Keratinocyte (primary cell): ENCODE results near the gene SMOC1. TPM values are rescaled to one million over a fixed set of nuclear protein-coding genes. Genes with fewer than 3 reads are reported as not detected.

Source experiments
- DNase-seq: peaks from one replicate; pipeline ENCODE4 v3.0.0-alpha.2; 2011; ENCODE audit warnings: low read depth, missing footprints, low spot score
- FAIRE-seq: peaks from 2 replicates; lab custom pipeline; 2011; peaks lifted over from hg19 to GRCh38; lab: Jason Lieb, UNC
- H2AFZ ChIP-seq: 2 replicates; pipeline ENCODE4 v1.6.0; 2012; ENCODE audit warnings: low read length, control low read depth, inconsistent platforms; ENCODE audit not compliant: control insufficient read depth
- H3K27ac ChIP-seq: 2 replicates; pipeline ENCODE4 v1.5.1; 2011; ENCODE audit warnings: low read length; ENCODE audit not compliant: control insufficient read depth, insufficient read depth
- H3K27me3 ChIP-seq: 3 replicates; pipeline ENCODE4 v1.6.0; 2011; ENCODE audit warnings: low read length; ENCODE audit not compliant: control insufficient read depth, insufficient read depth; ENCODE audit errors: extremely low read depth
- H3K36me3 ChIP-seq, 2 experiments: 2 replicates in 1 of 2; 3 replicates in 1 of 2; pipeline ENCODE4 v1.5.1; 2011; ENCODE audit warnings: low read length in 2 of 2, mild to moderate bottlenecking in 1 of 2; ENCODE audit not compliant: control insufficient read depth in 2 of 2, insufficient read depth in 2 of 2; ENCODE audit errors: extremely low read depth in 1 of 2
- H3K4me1 ChIP-seq: 3 replicates; pipeline ENCODE4 v1.5.1; 2011; ENCODE audit warnings: low read length; ENCODE audit not compliant: control insufficient read depth, insufficient read depth; ENCODE audit errors: extremely low read depth
- H3K4me2 ChIP-seq: 3 replicates; pipeline ENCODE4 v1.6.0; 2011; ENCODE audit warnings: low read depth, low read length; ENCODE audit not compliant: control insufficient read depth, insufficient read depth; ENCODE audit errors: extremely low read depth
- H3K4me3 ChIP-seq, 3 experiments: fragments of 200-600 bp in 1 of 3; sonication (generic) in 1 of 3; 2 replicates in 2 of 3; 3 replicates in 1 of 3; pipeline ENCODE4 v1.5.1; 2011 to 2016; ENCODE audit warnings: low read length in 3 of 3, mild to moderate bottlenecking in 3 of 3, control low read depth in 2 of 3, inconsistent platforms in 1 of 3, low read depth in 1 of 3, mixed read lengths in 1 of 3, mixed run types in 1 of 3, moderate library complexity in 1 of 3; ENCODE audit not compliant: control insufficient read depth in 2 of 3, insufficient read depth in 2 of 3; ENCODE audit errors: extremely low read depth in 1 of 3
- H3K79me2 ChIP-seq: 2 replicates; pipeline ENCODE4 v1.6.0; 2012; ENCODE audit warnings: low read length; ENCODE audit not compliant: control insufficient read depth, insufficient read depth
- H3K9ac ChIP-seq: 3 replicates; pipeline ENCODE4 v1.6.0; 2011; ENCODE audit warnings: low read length; ENCODE audit not compliant: control insufficient read depth, insufficient read depth; ENCODE audit errors: extremely low read depth
- H3K9me1 ChIP-seq: 3 replicates; pipeline ENCODE4 v1.6.0; 2011; ENCODE audit warnings: low read length; ENCODE audit not compliant: control insufficient read depth, insufficient read depth; ENCODE audit errors: extremely low read depth
- H3K9me3 ChIP-seq: 2 replicates; pipeline ENCODE4 v1.5.1; 2012; ENCODE audit warnings: low read depth, low read length; ENCODE audit not compliant: control insufficient read depth
- H4K20me1 ChIP-seq: 3 replicates; pipeline ENCODE4 v1.6.0; 2011; ENCODE audit warnings: low read length; ENCODE audit not compliant: control insufficient read depth, insufficient read depth; ENCODE audit errors: extremely low read depth
- EZH2 ChIP-seq: IDR thresholded peaks from one replicate; pipeline ENCODE4 v1.6.1; 2012; ENCODE audit warnings: inconsistent platforms, mild to moderate bottlenecking, low read length, moderate library complexity
- dilution Hi-C: fragments of 300-500 bp; cut with MboI; formaldehyde crosslinking; loops from one replicate; pipeline ENCODE4 v1.7.0; 2020; ENCODE audit warnings: low sequenced_read_pairs; ENCODE audit not compliant: extremely low pct_ligation_motif_present
- polyA plus RNA-seq, 5 experiments: library from polyadenylated mRNA; depleted of rRNA in 3 of 5; stranded (reverse) in 3 of 5; stranded (forward) in 1 of 5; unstranded in 1 of 5; fragments of >200 nt; gene quantifications; 1 replicate in 1 of 5; 2 replicates in 3 of 5; 3 replicates in 1 of 5; pipeline versions ENCODE4 v1.2.1 to v1.2.3, GENCODE V29; 2011 to 2012; ENCODE audit warnings: missing spikeins in 2 of 5, low read depth in 1 of 5, low replicate concordance in 1 of 5
- TF ChIP-seq, protein P1 (sequence below), 3 experiments: IDR thresholded peaks in 1 of 3; conservative IDR thresholded peaks in 1 of 3; optimal IDR thresholded peaks in 1 of 3; 2 replicates in 2 of 3; 3 replicates in 1 of 3; pipeline versions ENCODE3 to v1.5.1; 2011; ENCODE audit warnings: low read length in 3 of 3, mild to moderate bottlenecking in 3 of 3, moderate library complexity in 2 of 3, control low read depth in 1 of 3, inconsistent platforms in 1 of 3; ENCODE audit not compliant: insufficient read depth in 2 of 3; ENCODE audit errors: extremely low read depth in 1 of 3

Gene SMOC1
- polyA plus RNA-seq, 1 donor (not counting 4 experiments of a cell fraction or from before 2014, with no cell fraction given) = 6.0 TPM

DNA sequence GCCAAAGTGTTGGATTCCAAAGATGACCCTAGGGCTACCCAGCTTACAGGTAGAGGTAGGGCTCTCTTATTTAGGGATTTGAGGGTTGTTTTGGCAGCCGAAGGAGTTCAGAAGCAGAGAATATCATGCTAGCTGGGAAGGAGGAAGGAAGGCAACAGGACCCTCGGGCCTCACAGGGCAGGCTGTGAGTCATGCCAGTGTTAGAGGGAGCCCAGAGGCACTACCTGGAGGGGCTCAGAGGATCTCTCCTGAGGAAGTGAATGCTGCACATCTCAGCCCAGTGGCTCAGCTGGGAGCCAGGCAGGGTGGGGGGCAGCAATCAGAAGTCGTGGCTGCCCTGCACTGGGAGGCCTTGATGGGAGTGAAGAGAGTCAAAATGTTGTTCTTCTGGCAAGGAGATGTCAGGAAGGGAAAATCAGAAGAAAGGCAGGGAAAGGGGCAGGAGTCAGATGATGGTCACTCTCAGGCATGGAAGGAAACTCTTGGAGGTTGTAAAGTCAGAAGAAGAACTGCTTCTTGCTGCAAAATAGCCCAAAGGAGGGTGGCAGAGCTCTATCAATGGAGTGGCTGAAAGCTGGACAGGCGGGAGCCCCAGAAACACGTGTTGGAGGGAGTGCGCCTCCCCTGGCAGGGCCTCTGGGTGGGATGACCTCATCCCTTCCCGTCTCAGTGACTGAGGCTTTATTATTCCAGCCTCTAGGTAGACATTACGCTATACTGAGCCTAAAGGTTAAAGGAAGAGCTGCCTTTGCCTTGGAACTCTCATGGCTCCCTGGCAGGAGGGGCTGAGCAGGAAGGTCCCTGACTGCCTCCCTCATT is 141.3 kb downstream of the SMOC1 start:
- Histone ChIP-seq H3K4me3 (no peak overlapping the region), H3K9me1 (no peaks in the 10 kb centered on the region), H3K9me3 (no peaks in the 10 kb centered on the region), H3K27ac (no peak overlapping the region), H3K9ac (no peak overlapping the region), H3K79me2 (no peaks in the 10 kb centered on the region), H2AFZ (no peak overlapping the region), H3K4me1 (peaks cover 17% of the 10 kb centered on the region), H3K4me2 (no peak overlapping the region), H3K27me3 (no peaks in the 10 kb centered on the region), H3K36me3 (no peaks in the 10 kb centered on the region), H4K20me1 (no peaks in the 10 kb centered on the region)
- dilution Hi-C loops = no loop called here
- no peak for DNase-seq
- FAIRE-seq = no peak
- no peak for TF ChIP-seq EZH2
- TF ChIP-seq, protein P1, sequence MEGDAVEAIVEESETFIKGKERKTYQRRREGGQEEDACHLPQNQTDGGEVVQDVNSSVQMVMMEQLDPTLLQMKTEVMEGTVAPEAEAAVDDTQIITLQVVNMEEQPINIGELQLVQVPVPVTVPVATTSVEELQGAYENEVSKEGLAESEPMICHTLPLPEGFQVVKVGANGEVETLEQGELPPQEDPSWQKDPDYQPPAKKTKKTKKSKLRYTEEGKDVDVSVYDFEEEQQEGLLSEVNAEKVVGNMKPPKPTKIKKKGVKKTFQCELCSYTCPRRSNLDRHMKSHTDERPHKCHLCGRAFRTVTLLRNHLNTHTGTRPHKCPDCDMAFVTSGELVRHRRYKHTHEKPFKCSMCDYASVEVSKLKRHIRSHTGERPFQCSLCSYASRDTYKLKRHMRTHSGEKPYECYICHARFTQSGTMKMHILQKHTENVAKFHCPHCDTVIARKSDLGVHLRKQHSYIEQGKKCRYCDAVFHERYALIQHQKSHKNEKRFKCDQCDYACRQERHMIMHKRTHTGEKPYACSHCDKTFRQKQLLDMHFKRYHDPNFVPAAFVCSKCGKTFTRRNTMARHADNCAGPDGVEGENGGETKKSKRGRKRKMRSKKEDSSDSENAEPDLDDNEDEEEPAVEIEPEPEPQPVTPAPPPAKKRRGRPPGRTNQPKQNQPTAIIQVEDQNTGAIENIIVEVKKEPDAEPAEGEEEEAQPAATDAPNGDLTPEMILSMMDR (optimal IDR thresholded peaks at IDR 0.05 in 1 of 3, IDR thresholded peaks at IDR 0.05 in 1 of 3, conservative IDR thresholded peaks at IDR 0.05 in 1 of 3; ENCODE audit: extremely low read depth in 1 of 3, insufficient read depth in 2 of 3, low read length in 3 of 3) = no peak

DNA sequence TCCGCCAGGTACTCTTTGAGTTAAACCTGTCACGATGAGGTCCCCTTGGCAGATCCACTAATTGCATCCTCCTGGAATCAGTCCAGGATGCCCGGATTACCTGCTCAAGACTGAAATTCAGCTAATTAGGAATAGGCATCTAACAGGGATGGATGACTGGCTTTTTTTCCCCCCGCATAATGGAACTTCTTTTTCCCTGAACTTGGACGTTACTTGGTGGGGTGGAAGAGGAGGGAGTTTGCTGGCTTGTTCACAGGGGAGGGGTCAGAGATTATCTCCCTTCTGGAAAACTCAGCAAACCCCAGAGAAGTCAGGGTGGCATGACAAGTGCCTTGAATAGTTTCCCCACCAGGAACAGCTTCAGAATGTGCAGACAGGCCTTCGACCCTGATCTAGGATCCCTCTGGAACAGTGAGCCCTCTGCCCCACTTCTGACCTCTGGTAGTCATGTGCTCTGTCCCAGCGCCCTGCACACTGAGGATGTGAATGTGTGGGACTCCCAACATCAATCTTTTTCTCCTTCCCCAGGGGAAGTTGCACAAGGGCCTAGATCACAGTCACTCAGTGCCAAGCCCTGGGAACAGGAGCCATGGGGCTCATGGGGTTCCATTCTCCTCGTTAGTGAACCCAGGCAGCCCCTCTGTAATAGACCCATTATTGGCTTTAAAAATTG is 142.5 kb downstream of the SMOC1 start:
- Histone ChIP-seq H3K9me3 (no peaks in the 10 kb centered on the region), H4K20me1 (no peaks in the 10 kb centered on the region), H3K27ac (no peak overlapping the region), H3K4me2 (no peak overlapping the region), H3K27me3 (no peaks in the 10 kb centered on the region), H3K79me2 (no peaks in the 10 kb centered on the region), H2AFZ (no peak overlapping the region), H3K9ac (no peak overlapping the region), H3K9me1 (no peaks in the 10 kb centered on the region), H3K4me1 (peaks cover 17% of the 10 kb centered on the region), H3K4me3 (no peak overlapping the region), H3K36me3 (no peaks in the 10 kb centered on the region)
- DNase-seq (no peak), FAIRE-seq (no peak)
- TF ChIP-seq EZH2 = no peak
- TF ChIP-seq, protein P1 (optimal IDR thresholded peaks at IDR 0.05 in 1 of 3, IDR thresholded peaks at IDR 0.05 in 1 of 3, conservative IDR thresholded peaks at IDR 0.05 in 1 of 3; ENCODE audit: extremely low read depth in 1 of 3, insufficient read depth in 2 of 3, low read length in 3 of 3) = no peak
- dilution Hi-C loops = no loop called here
